ENCODE results near the gene MEGF11.

MEGF11 gene

GRCh38 chr15:66019368-66019767, 234.2 kb downstream of the MEGF11 start:
- DNase-seq (ENCODE audit: insufficient read length, low spot score) (no peak), FAIRE-seq (no peak)
- TF ChIP-seq POU2F2 (IDR thresholded peaks at IDR 0.05; ENCODE audit: low read depth, low read length): no peak
- TF ChIP-seq SPI1 (IDR thresholded peaks at IDR 0.05; ENCODE audit: low read depth, low read length): no peak
- no peak for TF ChIP-seq PAX5 (IDR thresholded peaks at IDR 0.05; ENCODE audit: insufficient read depth, low read length, severe bottlenecking)
- TF ChIP-seq POLR2AphosphoS5 (IDR thresholded peaks at IDR 0.05; ENCODE audit: low read depth, low read length): no peak
- TF ChIP-seq TAF1 (IDR thresholded peaks at IDR 0.05; ENCODE audit: low read depth, low read length): no peak

GRCh38 chr15:66018488-66018797, 235.1 kb downstream of the MEGF11 start:
- FAIRE-seq (no peak), DNase-seq (ENCODE audit: insufficient read length, low spot score) (no peak)
- no peak for TF ChIP-seq TAF1 (IDR thresholded peaks at IDR 0.05; ENCODE audit: low read depth, low read length)
- TF ChIP-seq SPI1 (IDR thresholded peaks at IDR 0.05; ENCODE audit: low read depth, low read length): no peak
- no peak for TF ChIP-seq PAX5 (IDR thresholded peaks at IDR 0.05; ENCODE audit: insufficient read depth, low read length, severe bottlenecking)
- no peak for TF ChIP-seq POU2F2 (IDR thresholded peaks at IDR 0.05; ENCODE audit: low read depth, low read length)
- TF ChIP-seq POLR2AphosphoS5 (IDR thresholded peaks at IDR 0.05; ENCODE audit: low read depth, low read length): no peak
- TF ChIP-seq POLR2A (IDR thresholded peaks at IDR 0.05; ENCODE audit: low read depth, low read length): no peak

- FAIRE-seq (no peak), DNase-seq (ENCODE audit: insufficient read length, low spot score) (no peak)
- no peak for TF ChIP-seq POU2F2 (IDR thresholded peaks at IDR 0.05; ENCODE audit: low read depth, low read length)
- no peak for TF ChIP-seq POLR2A (IDR thresholded peaks at IDR 0.05; ENCODE audit: low read depth, low read length)
- no peak for TF ChIP-seq SPI1 (IDR thresholded peaks at IDR 0.05; ENCODE audit: low read depth, low read length)
- TF ChIP-seq POLR2AphosphoS5 (IDR thresholded peaks at IDR 0.05; ENCODE audit: low read depth, low read length): no peak
- TF ChIP-seq PAX5 (IDR thresholded peaks at IDR 0.05; ENCODE audit: insufficient read depth, low read length, severe bottlenecking): no peak
- TF ChIP-seq TAF1 (IDR thresholded peaks at IDR 0.05; ENCODE audit: low read depth, low read length): no peak
Measured at GRCh38 chr15:66017792-66018487, 235.6 kb downstream of the MEGF11 start.

GRCh38 chr15:66017000-66017399, 236.6 kb downstream of the MEGF11 start:
- no peak for FAIRE-seq
- TF ChIP-seq POLR2A (IDR thresholded peaks at IDR 0.05; ENCODE audit: low read depth, low read length) (no peak), TAF1 (IDR thresholded peaks at IDR 0.05; ENCODE audit: low read depth, low read length) (no peak), SPI1 (IDR thresholded peaks at IDR 0.05; ENCODE audit: low read depth, low read length) (no peak), POLR2AphosphoS5 (IDR thresholded peaks at IDR 0.05; ENCODE audit: low read depth, low read length) (no peak), POU2F2 (IDR thresholded peaks at IDR 0.05; ENCODE audit: low read depth, low read length) (no peak), PAX5 (IDR thresholded peaks at IDR 0.05; ENCODE audit: insufficient read depth, low read length, severe bottlenecking) (no peak)
- DNase-seq (ENCODE audit: insufficient read length, low spot score): no peak

- FAIRE-seq (no peak), DNase-seq (ENCODE audit: insufficient read length, low spot score) (no peak)
- TF ChIP-seq PAX5 (IDR thresholded peaks at IDR 0.05; ENCODE audit: insufficient read depth, low read length, severe bottlenecking) (no peak), TAF1 (IDR thresholded peaks at IDR 0.05; ENCODE audit: low read depth, low read length) (no peak), POLR2A (IDR thresholded peaks at IDR 0.05; ENCODE audit: low read depth, low read length) (no peak)
Measured at GRCh38 chr15:66016199-66016598, 237.4 kb downstream of the MEGF11 start.

GRCh38 chr15:66014635-66015182, 238.8 kb downstream of the MEGF11 start:
- TF ChIP-seq PAX5 (IDR thresholded peaks at IDR 0.05; ENCODE audit: insufficient read depth, low read length, severe bottlenecking) (no peak), SPI1 (IDR thresholded peaks at IDR 0.05; ENCODE audit: low read depth, low read length) (no peak), POU2F2 (IDR thresholded peaks at IDR 0.05; ENCODE audit: low read depth, low read length) (no peak), POLR2A (IDR thresholded peaks at IDR 0.05; ENCODE audit: low read depth, low read length) (no peak), TAF1 (IDR thresholded peaks at IDR 0.05; ENCODE audit: low read depth, low read length) (no peak), POLR2AphosphoS5 (IDR thresholded peaks at IDR 0.05; ENCODE audit: low read depth, low read length) (no peak)
- DNase-seq (ENCODE audit: insufficient read length, low spot score): no peak

GRCh38 chr15:66014022-66014421, 239.5 kb downstream of the MEGF11 start:
- TF ChIP-seq POU2F2 (IDR thresholded peaks at IDR 0.05; ENCODE audit: low read depth, low read length): no peak
- no peak for DNase-seq (ENCODE audit: insufficient read length, low spot score)
- no peak for FAIRE-seq

More at GRCh38 chr15:66014635-66015182, 238.8 kb downstream of the MEGF11 start:
- FAIRE-seq: peak; percentile 23

- FAIRE-seq: no peak
- TF ChIP-seq TAF1 (IDR thresholded peaks at IDR 0.05; ENCODE audit: low read depth, low read length): no peak
- no peak for TF ChIP-seq SPI1 (IDR thresholded peaks at IDR 0.05; ENCODE audit: low read depth, low read length)
- no peak for TF ChIP-seq PAX5 (IDR thresholded peaks at IDR 0.05; ENCODE audit: insufficient read depth, low read length, severe bottlenecking)
- no peak for TF ChIP-seq POLR2AphosphoS5 (IDR thresholded peaks at IDR 0.05; ENCODE audit: low read depth, low read length)
- no peak for TF ChIP-seq POLR2A (IDR thresholded peaks at IDR 0.05; ENCODE audit: low read depth, low read length)
- TF ChIP-seq POU2F2 (IDR thresholded peaks at IDR 0.05; ENCODE audit: low read depth, low read length): no peak
- no peak for DNase-seq (ENCODE audit: insufficient read length, low spot score)
Measured at GRCh38 chr15:66008940-66009562, 244.5 kb downstream of the MEGF11 start.

GRCh38 chr15:66007663-66008262, 245.8 kb downstream of the MEGF11 start:
- DNase-seq (ENCODE audit: insufficient read length, low spot score) (no peak), FAIRE-seq (no peak)
- TF ChIP-seq PAX5 (IDR thresholded peaks at IDR 0.05; ENCODE audit: insufficient read depth, low read length, severe bottlenecking) (no peak), POLR2A (IDR thresholded peaks at IDR 0.05; ENCODE audit: low read depth, low read length) (no peak), POLR2AphosphoS5 (IDR thresholded peaks at IDR 0.05; ENCODE audit: low read depth, low read length) (no peak), SPI1 (IDR thresholded peaks at IDR 0.05; ENCODE audit: low read depth, low read length) (no peak)

All from GM12891 (cell line).